AG09309 (cell line): ENCODE data around the gene GOLGA8A.
"Not testable (repeated sequence)": the region's sequence is repeated elsewhere in the genome, so short reads cannot be mapped to it uniquely, and the experiment has no call there.

Source experiments
- DNase-seq: peaks from one replicate; pipeline ENCODE4 v3.0.0-alpha.2; 2010; ENCODE audit warnings: low read depth
- H3K4me3 ChIP-seq: 2 replicates; pipeline ENCODE4 v1.5.1; 2011; ENCODE audit warnings: mild to moderate bottlenecking, low read depth, low read length, moderate library complexity; ENCODE audit not compliant: control insufficient read depth
- TF ChIP-seq, protein P1 (sequence below): IDR thresholded peaks from 2 replicates; pipeline ENCODE4 v1.5.1; 2011; ENCODE audit warnings: mild to moderate bottlenecking, low read depth, low read length, inconsistent platforms; ENCODE audit not compliant: insufficient read depth, control insufficient read depth; ENCODE audit errors: missing control alignments

Gene GOLGA8A

DNA sequence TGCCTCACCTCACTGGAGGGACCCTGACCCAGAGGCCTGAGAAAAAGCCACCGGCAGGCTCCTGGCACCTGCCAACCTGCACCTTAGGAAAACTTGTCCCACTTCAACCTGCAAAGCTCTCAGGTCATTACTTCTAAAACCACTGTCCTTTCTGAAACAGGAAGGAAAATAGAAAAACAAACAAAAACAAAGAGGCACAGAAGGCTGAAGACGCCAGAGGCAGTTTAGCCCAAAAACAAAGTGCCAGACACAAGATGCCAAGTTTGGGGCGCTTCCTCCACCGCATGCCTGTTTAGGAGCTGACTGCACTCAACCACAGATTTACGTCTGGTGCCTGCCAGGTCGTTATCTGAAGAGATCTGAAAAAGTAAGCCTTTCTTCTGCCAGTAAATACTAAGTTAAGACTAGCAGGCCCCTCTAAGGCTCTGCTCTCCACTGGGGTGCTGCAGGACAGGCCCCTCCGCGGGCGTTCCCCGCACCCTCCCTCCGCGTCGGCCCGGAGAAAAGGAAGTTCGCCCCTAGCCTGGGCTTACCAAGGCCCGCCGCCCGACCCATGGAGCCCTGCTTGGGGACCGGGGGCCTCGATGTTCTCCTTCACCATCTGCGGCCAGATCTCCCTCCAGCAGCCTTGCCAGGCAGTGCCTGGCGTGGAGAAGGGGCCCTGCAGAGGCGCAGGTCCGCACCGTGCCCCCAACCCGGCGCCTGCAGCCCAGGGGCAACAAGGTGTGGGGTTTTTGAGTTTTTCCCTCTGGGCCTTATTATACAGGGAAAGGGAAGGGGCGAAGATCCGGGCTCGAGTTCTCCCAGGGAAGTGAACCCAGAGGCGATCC is 1.3 kb downstream of the GOLGA8A start:
- H3K4me3 ChIP-seq, result peak overlapping the region; percentile 54
- TF ChIP-seq, protein P1, sequence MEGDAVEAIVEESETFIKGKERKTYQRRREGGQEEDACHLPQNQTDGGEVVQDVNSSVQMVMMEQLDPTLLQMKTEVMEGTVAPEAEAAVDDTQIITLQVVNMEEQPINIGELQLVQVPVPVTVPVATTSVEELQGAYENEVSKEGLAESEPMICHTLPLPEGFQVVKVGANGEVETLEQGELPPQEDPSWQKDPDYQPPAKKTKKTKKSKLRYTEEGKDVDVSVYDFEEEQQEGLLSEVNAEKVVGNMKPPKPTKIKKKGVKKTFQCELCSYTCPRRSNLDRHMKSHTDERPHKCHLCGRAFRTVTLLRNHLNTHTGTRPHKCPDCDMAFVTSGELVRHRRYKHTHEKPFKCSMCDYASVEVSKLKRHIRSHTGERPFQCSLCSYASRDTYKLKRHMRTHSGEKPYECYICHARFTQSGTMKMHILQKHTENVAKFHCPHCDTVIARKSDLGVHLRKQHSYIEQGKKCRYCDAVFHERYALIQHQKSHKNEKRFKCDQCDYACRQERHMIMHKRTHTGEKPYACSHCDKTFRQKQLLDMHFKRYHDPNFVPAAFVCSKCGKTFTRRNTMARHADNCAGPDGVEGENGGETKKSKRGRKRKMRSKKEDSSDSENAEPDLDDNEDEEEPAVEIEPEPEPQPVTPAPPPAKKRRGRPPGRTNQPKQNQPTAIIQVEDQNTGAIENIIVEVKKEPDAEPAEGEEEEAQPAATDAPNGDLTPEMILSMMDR, result no peak
- no peak for DNase-seq

DNA sequence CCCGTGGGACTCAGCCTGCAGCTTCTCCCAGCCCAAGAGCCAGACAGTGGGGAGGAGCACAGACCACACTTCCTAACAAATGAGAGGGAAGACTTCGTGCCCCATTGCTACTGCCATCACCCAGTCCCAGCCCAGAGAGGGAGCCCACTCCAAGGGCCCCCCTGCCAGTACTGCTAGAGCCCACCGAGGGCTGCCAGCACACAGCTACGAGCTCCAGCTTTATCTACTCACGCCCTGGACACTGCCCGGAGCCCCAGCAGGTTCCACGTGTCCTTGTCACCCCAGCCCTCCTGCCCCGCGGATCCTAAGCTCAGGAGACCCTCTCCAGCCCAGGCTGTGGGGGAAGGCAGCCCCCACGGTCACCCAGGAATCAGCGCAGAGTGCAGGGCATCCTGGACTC is 1.9 kb downstream of the GOLGA8A start:
- no peak for DNase-seq
- H3K4me3 ChIP-seq, result no peak overlapping the region
- TF ChIP-seq, protein P1, result no peak

DNA sequence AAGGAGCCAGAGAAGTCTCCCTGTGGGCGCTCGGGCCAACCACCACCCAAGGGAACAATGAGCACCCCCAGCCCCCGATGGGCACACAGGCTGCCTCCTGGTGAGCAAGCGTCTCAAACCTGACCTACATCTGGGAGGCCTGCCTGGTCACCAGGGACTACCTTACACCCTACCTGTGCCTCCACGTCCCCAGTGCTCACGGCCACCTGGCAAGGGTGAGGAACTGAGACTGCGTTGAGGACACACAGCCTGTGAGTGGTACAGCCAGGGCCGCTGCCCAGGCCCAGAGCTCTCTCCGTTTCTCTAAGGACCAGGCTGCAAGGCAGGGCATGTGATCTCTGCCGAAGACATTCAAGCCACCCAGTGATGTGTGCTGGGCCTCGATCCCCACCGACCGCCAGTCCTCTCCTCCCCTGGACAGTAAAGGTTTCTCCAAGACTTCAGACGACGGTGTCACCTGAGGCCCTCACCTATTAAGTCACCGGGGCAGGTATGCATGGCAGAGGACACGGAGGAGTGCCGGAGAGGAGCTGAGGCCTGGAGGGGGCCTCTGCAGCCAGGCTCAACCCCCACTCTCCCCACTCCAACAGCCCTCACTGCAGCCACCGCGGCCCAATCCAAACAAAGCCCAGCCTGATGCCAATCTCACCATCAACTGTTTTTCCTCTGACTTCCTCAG is 2.8 kb downstream of the GOLGA8A start:
- no peak for DNase-seq
- H3K4me3 ChIP-seq, result no peak overlapping the region
- TF ChIP-seq, protein P1, result no peak

DNA sequence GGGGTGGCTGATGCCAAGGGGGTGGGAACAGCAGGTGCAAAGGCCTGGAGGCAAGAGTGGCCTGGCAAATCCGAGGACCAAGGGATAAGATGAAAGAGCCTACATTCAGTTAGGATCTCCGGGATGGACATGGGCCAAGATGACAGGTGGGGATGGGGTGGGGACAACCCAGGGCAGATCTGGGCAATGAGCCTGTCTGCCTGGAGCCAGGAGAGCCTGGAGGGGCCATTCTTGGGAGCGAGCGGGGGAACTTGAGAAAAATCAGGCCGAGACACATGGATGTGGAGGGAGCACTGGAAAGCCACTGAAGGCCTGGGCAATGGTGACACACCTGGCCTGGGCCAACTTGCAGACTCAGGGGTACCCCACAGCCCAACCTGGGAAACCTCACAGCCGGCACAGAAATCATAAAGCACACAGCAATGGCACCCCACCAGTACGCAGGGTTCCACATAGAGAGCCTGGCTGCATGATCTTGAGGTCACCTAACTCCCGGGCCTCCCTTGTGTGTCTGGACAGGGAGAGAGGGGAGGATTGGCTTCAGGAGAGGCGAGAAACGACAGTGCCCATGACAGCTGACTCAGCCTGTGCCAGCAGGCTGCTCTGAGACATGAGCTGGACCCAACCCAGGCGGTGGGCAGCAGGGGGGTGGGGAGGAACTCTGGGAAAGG is 3.5 kb downstream of the GOLGA8A start:
- DNase-seq, H3K4me3 ChIP-seq: not testable (repeated sequence)

DNA sequence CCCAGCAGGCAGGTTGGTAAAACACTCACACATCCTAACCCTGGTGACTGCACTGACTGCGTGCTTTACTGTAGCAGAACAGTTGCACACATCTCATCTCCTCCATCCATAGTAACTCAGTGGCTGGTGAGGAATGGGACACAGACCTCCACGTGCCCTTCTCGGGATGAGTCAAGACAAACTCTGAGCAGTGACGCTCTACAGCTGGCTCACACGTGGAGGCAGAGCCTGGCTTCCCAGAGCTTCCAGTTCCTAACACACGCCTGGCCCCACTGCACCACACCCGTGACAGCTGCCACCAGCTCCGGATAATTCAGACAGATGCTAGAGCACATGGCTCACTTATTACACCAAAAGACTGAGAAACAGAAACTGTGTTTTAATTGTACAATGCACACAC is 7.0 kb downstream of the GOLGA8A start:
- not testable (repeated sequence) for DNase-seq, H3K4me3 ChIP-seq

DNA sequence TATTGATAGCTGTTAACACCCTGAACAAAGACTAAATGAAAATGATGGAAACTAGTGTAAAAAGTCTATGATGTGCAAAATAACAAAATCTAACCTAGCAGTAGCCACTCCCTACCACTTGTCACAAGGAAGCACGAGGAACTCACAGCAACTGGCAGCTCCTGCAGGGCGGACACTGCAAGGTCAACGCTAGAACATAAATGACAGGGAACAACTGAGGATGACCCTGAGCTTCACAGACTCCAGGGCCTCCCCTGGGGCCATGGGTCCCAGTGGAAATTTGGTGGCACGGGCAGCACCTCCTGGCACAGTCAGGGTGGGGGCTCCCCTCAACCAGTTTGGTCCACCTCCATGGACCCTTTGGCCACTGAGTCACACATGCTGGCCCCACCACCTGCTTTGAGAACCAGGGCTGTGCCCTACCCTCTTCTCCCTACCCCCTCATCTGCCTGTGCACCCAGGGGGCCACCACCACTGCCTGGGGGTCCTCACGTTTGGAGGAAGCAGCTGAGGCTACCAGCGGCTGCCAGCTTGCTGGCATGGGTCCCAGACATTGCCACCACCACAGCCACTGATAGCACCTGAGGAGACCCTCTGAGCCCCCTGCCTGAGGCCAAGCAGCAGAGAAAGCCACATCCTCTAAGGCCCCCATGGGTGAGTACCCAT is 14.1 kb downstream of the GOLGA8A start:
- not testable (repeated sequence) for H3K4me3 ChIP-seq

DNA sequence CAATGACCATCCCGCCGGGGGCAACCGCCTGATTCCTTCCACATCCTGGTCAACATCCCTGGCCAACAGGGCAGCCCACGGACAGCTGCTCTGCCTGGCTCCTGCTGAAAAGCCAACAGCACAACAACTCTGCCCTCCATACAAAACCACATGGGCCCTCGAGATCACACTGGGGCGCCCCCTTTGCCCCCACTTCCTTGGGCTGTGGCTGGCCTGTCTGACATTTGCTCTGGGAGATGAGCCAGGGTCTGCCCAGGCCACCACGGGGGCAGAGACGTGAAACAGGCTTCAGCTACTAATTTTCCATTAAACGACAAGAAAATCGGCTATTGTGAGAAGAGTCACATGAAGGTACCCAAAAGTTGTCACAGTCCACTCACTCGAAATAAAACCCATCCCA is 16.7 kb downstream of the GOLGA8A start:
- not testable (repeated sequence) for H3K4me3 ChIP-seq, DNase-seq

More for the DNA sequence above, 14.1 kb downstream of the GOLGA8A start:
- DNase-seq, result not testable (repeated sequence)

DNA sequence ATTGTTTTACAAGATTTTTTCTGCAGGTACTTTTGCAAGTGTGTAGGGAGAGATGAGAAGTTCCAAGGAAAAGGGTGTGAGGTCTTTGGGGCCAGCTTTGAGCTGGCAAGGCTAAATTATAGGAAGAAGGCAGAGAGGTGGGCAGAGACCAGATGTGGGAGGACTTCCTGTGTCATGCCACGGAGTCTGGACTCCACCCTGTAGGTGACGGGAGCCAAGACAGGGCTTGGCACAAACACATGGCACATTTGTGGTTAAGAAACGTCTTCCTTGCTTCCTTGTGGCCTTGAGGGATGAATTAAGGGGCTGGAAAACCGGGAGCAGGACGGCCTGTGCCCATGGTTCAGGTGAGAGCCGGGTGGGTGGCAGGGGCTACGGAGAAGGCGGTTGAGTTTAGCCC is 19.2 kb downstream of the GOLGA8A start:
- not testable (repeated sequence) for H3K4me3 ChIP-seq, DNase-seq

DNA sequence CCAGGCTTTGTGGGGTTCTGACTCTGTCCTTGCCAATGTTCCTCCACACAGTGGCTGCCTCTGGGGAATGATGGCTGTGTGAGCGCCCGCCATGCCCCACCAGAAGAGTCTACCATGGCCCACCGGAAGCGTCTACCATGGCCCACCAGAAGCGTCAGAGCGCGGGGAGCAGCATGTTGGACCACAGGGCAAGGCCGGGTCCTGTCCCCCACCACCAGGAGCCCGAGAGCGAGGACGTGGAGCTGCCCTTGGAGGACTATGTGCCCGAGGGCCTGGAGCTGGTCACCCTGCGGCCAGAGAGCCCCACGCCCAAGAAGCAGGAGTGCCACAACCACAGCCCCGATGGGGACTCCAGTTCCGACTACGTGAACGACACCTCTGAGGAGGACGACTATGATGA is 28.1 kb downstream of the GOLGA8A start:
- H3K4me3 ChIP-seq, DNase-seq: not testable (repeated sequence)

DNA sequence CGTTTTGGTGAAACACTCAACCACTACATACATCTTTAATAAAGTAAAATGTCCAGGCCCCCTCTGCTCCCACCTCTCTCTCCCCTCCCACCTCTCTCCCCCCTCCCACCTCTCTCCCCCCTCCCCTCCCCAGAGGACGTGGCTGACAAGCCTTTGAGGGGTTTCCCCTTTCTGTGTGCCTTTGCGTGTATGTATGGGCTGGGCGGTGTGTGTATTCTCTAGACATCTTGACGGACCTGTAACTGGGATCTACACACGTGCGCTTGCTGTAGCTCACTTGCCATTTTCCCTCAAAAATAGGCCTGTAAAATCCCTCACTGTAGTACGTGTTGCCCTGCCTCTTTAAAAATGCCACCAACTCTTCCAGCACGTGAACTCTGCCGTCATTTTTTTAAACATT is 28.6 kb downstream of the GOLGA8A start:
- H3K4me3 ChIP-seq, DNase-seq: not testable (repeated sequence)

DNA sequence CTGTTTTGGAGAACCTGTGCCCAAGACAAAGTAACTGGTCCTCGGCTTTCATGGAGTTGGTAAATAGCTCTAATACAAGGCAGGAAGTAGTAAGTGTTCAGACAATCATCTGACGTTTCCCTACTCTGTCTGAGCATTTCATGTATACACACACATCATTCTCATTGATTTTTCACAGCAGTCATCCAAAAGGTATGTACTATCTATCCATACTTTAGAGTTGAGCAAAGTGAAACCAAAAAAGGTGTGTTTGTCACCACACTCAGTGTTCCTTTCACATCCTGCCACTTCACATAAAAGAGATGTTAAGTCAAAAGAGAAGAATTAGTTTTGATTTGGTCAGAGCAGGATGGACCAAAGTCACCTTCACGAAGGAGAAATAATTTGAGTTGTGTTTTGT is 33.7 kb downstream of the GOLGA8A start:
- not testable (repeated sequence) for H3K4me3 ChIP-seq, DNase-seq

DNA sequence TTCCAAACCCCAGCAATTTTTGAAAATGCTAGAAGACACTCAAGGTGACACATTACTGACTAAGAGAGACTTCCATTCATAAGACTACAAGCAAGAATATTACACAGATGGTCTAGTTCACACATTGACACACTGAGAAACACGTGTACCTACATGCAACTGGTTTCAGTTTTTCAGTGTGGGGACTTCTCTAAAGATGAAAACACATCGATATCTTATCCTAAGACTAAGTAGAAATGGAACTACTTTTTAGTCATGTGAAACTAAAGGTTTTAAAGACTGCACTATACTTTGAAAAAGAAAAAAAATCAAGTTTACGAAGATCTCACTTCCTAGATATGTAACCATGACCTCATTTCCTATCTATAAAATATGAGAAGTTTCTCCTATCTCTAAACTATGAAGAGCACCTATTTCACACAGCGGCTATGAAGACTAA is 34.4 kb downstream of the GOLGA8A start:
- not testable (repeated sequence) for DNase-seq

DNA sequence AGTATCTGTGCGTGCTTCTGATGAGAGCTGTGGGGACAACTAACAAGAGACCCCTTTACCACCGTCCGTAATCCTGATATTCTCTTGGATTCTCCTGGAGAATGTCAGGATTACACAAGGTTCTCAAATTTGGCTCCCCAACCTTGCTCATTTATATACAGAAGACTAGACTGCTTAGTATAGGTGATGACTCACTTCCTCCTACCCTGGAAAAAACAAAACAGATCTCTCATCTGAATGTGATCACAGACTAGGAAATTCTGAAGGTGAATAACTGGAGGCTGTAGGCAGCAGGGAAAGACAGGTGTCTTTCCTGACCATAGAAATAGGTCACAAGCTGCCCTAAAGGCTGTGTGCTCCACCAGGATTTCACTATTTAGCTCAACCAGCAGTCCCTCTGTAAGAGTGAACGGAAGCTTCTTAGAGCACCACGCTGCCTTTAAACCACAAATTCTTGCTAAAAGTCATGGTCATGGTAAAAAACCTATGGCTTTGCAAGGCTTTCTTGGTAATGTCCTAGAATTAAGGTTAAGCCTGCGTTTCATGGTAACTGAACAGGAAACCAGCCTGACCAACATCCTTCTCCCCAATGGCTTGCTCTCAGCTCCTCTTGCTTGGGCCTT is 39.9 kb downstream of the GOLGA8A start:
- H3K4me3 ChIP-seq, DNase-seq: not testable (repeated sequence)

More for the DNA sequence above, 34.4 kb downstream of the GOLGA8A start:
- H3K4me3 ChIP-seq, result not testable (repeated sequence)

DNA sequence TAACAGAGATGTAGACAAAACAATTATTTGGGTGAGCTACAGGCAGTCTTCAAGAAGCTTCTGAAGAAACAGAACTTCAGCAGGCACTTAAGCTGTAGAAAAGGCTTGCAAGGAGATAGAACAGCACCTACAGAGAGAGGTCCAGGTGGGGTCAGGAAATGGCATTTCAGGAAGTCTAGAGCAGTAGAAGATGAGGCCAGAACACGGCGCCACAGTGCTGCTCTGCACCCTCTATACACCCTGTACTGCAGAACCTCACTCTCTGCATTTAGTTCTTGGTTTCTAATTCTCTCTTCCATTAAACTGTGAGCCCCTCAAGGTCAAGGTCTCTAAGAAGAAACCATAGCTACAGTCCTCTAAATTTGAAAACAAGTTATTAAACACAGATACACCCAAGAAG is 44.6 kb downstream of the GOLGA8A start:
- not testable (repeated sequence) for H3K4me3 ChIP-seq, DNase-seq
